ENCODE results near the gene CEP76.

Gene CEP76

GRCh38 chr18:12745095-12745795 is 42.7 kb upstream of the CEP76 start:
- no peak overlapping the region for H3K27ac ChIP-seq (ENCODE audit: poor library complexity, severe bottlenecking)
- no peak overlapping the region for H3K4me3 ChIP-seq (ENCODE audit: severe bottlenecking)
- ATAC-seq (ENCODE audit: low read depth), result no peak
- peaks cover 28% of the 10 kb centered on the region for H3K4me1 ChIP-seq (ENCODE audit: insufficient read depth, poor library complexity, severe bottlenecking)
- no peaks in the 10 kb centered on the region for H3K36me3 ChIP-seq (ENCODE audit: low read depth)
- H3K27me3 ChIP-seq (ENCODE audit: insufficient read depth, poor library complexity, severe bottlenecking), result no peaks in the 10 kb centered on the region
- H3K9me3 ChIP-seq (ENCODE audit: severe bottlenecking), result peaks cover 3% of the 10 kb centered on the region
- no peak for TF ChIP-seq CTCF (IDR thresholded peaks at IDR 0.05; ENCODE audit: poor library complexity, severe bottlenecking)
- no peak for DNase-seq (ENCODE audit: low spot score)

GRCh38 chr18:12744103-12744502 is 41.6 kb upstream of the CEP76 start:
- Histone ChIP-seq H3K36me3 (ENCODE audit: low read depth) (no peaks in the 10 kb centered on the region), H3K27me3 (ENCODE audit: insufficient read depth, poor library complexity, severe bottlenecking) (no peaks in the 10 kb centered on the region), H3K4me1 (ENCODE audit: insufficient read depth, poor library complexity, severe bottlenecking) (peaks cover 28% of the 10 kb centered on the region), H3K4me3 (ENCODE audit: severe bottlenecking) (no peak overlapping the region), H3K9me3 (ENCODE audit: severe bottlenecking) (peaks cover 3% of the 10 kb centered on the region), H3K27ac (ENCODE audit: poor library complexity, severe bottlenecking) (no peak overlapping the region)
- DNase-seq (ENCODE audit: low spot score) (no peak), ATAC-seq (ENCODE audit: low read depth) (peak; percentile 49)
- peak; percentile 83 for TF ChIP-seq CTCF (IDR thresholded peaks at IDR 0.05; ENCODE audit: poor library complexity, severe bottlenecking)

- DNase-seq (ENCODE audit: low spot score) (no peak), ATAC-seq (ENCODE audit: low read depth) (peak; percentile 73)
- no peak overlapping the region for H3K4me3 ChIP-seq (ENCODE audit: severe bottlenecking)
- H3K27ac ChIP-seq (ENCODE audit: poor library complexity, severe bottlenecking), result peak overlapping the region; percentile 89
- H3K9me3 ChIP-seq (ENCODE audit: severe bottlenecking), result peaks cover 3% of the 10 kb centered on the region
- H3K27me3 ChIP-seq (ENCODE audit: insufficient read depth, poor library complexity, severe bottlenecking), result no peaks in the 10 kb centered on the region
- TF ChIP-seq CTCF (IDR thresholded peaks at IDR 0.05; ENCODE audit: poor library complexity, severe bottlenecking), result no peak
- peaks cover 28% of the 10 kb centered on the region for H3K4me1 ChIP-seq (ENCODE audit: insufficient read depth, poor library complexity, severe bottlenecking)
- no peaks in the 10 kb centered on the region for H3K36me3 ChIP-seq (ENCODE audit: low read depth)
Observed at GRCh38 chr18:12742453-12742852, 39.9 kb upstream of the CEP76 start.

GRCh38 chr18:12741351-12741750 is 38.8 kb upstream of the CEP76 start:
- no peaks in the 10 kb centered on the region for H3K27me3 ChIP-seq (ENCODE audit: insufficient read depth, poor library complexity, severe bottlenecking)
- H3K4me3 ChIP-seq (ENCODE audit: severe bottlenecking), result no peak overlapping the region
- DNase-seq (ENCODE audit: low spot score) (peak; percentile 74), ATAC-seq (ENCODE audit: low read depth) (peak; percentile 90)
- TF ChIP-seq CTCF (IDR thresholded peaks at IDR 0.05; ENCODE audit: poor library complexity, severe bottlenecking), result no peak
- H3K27ac ChIP-seq (ENCODE audit: poor library complexity, severe bottlenecking), result peak overlapping the region; percentile 89
- H3K36me3 ChIP-seq (ENCODE audit: low read depth), result no peaks in the 10 kb centered on the region
- peaks cover 3% of the 10 kb centered on the region for H3K9me3 ChIP-seq (ENCODE audit: severe bottlenecking)
- H3K4me1 ChIP-seq (ENCODE audit: insufficient read depth, poor library complexity, severe bottlenecking), result peaks cover 28% of the 10 kb centered on the region

- no peak for TF ChIP-seq CTCF (IDR thresholded peaks at IDR 0.05; ENCODE audit: poor library complexity, severe bottlenecking)
- Histone ChIP-seq H3K27ac (ENCODE audit: poor library complexity, severe bottlenecking) (no peak overlapping the region), H3K9me3 (ENCODE audit: severe bottlenecking) (peaks cover 3% of the 10 kb centered on the region), H3K4me1 (ENCODE audit: insufficient read depth, poor library complexity, severe bottlenecking) (peaks cover 15% of the 10 kb centered on the region), H3K36me3 (ENCODE audit: low read depth) (no peaks in the 10 kb centered on the region), H3K27me3 (ENCODE audit: insufficient read depth, poor library complexity, severe bottlenecking) (no peaks in the 10 kb centered on the region), H3K4me3 (ENCODE audit: severe bottlenecking) (no peak overlapping the region)
- DNase-seq (ENCODE audit: low spot score) (no peak), ATAC-seq (ENCODE audit: low read depth) (no peak)
Observed at GRCh38 chr18:12737243-12737902, 34.9 kb upstream of the CEP76 start.

All from RWPE2 (cell line).